K562 (cell line): ENCODE results near the gene PRR30. TPM values are rescaled to one million over a fixed set of nuclear protein-coding genes. Genes with fewer than 3 reads are reported as not detected.

Experiments used
- ARID2 ChIP-seq: fragments of 450-650 bp; IDR thresholded peaks from 2 replicates; pipeline ENCODE4 v1.6.1; 2017; ENCODE audit warnings: antibody characterized with exemption, mild to moderate bottlenecking
- ATF1 ChIP-seq, 2 experiments: fragments of 450-650 bp in 1 of 2; IDR thresholded peaks; 2 replicates each; pipeline ENCODE4 v1.6.1; 2016; ENCODE audit warnings: missing compliant biosample characterization in 1 of 2, missing genetic modification characterization in 1 of 2
- CTBP1 ChIP-seq: fragments of 450-650 bp; IDR thresholded peaks from 2 replicates; pipeline ENCODE4 v1.6.1; 2016; ENCODE audit warnings: borderline replicate concordance
- EWSR1 ChIP-seq: fragments of 450-650 bp; IDR thresholded peaks from 2 replicates; pipeline ENCODE4 v1.6.1; 2018; ENCODE audit warnings: borderline replicate concordance, mild to moderate bottlenecking, low read depth, moderate library complexity; ENCODE audit not compliant: partially characterized antibody
- HDAC8 ChIP-seq: fragments of 450-650 bp; IDR thresholded peaks from 2 replicates; pipeline ENCODE4 v1.6.1; 2016; ENCODE audit warnings: mild to moderate bottlenecking, missing genetic modification characterization, moderate library complexity, missing compliant biosample characterization
- PRMT5 ChIP-seq: sonication (generic); formaldehyde crosslinking; IDR thresholded peaks from 2 replicates; pipeline ENCODE4 v1.5.0; 2020; ENCODE audit warnings: missing genetic modification reagents
- SMAD2 ChIP-seq: fragments of 150-350 bp; IDR thresholded peaks from 2 replicates; pipeline ENCODE4 v1.6.1; 2014; ENCODE audit warnings: low read depth, mild to moderate bottlenecking, low read length
- TEAD2 ChIP-seq: fragments of 450-650 bp; IDR thresholded peaks from 2 replicates; pipeline ENCODE4 v1.6.1; 2016; ENCODE audit warnings: missing genetic modification characterization, control low read depth, missing compliant biosample characterization
- YY1 ChIP-seq, 3 experiments: IDR thresholded peaks; 2 replicates each; pipeline ENCODE4 v1.6.1; 2011; ENCODE audit warnings: low read length in 2 of 3, mild to moderate bottlenecking in 2 of 3, moderate library complexity in 2 of 3, borderline replicate concordance in 1 of 3, control low read depth in 1 of 3, low read depth in 1 of 3; ENCODE audit not compliant: insufficient read depth in 3 of 3, insufficient replicate concordance in 2 of 3, control insufficient read depth in 1 of 3, insufficient read length in 1 of 3; ENCODE audit errors: extremely low read depth in 1 of 3
- ZC3H11A ChIP-seq: IDR thresholded peaks from 2 replicates; pipeline ENCODE4 v1.6.1; 2012; ENCODE audit warnings: low read depth, low read length, improper control_type of control experiment
- ZNF316 ChIP-seq: fragments of 450-650 bp; IDR thresholded peaks from 2 replicates; pipeline ENCODE4 v1.6.1; 2016
- ZNF347 ChIP-seq: fragments of 450-650 bp; formaldehyde crosslinking; IDR thresholded peaks from 2 replicates; pipeline ENCODE4 v1.4.0; 2020; ENCODE audit warnings: low read depth, mild to moderate bottlenecking, moderate library complexity
- ZNF79 ChIP-seq: fragments of 250-450 bp; sonication (Bioruptor Pico); IDR thresholded peaks from 2 replicates; pipeline ENCODE4 v1.4.0; 2020; ENCODE audit warnings: low read depth, mild to moderate bottlenecking, moderate library complexity
- polyA plus RNA-seq, 8 experiments: library from polyadenylated mRNA; depleted of rRNA in 4 of 8; stranded (reverse) in 5 of 8; unstranded in 3 of 8; fragments of >200 nt; fragmentation: Nextera tagmentation in 2 of 8; fragmentation: Illumina TruSeq in 1 of 8; extraction: Ambion mirVana in 2 of 8; extraction: Trizol in 1 of 8; gene quantifications; 2 replicates each; pipeline versions ENCODE4 v1.2.1 to v1.2.3, GENCODE V29; 2011 to 2014; ENCODE audit warnings: inconsistent platforms in 1 of 8, missing spikeins in 1 of 8
- total RNA-seq, 7 experiments: library from RNA; depleted of rRNA in 6 of 7; stranded (reverse); fragments of >200 nt in 6 of 7; fragmentation: Illumina TruSeq in 2 of 7; extraction: Trizol in 2 of 7; gene quantifications; 2 replicates each; pipeline versions ENCODE4 v1.2.1 to v1.2.3, GENCODE V29; 2011 to 2021; ENCODE audit warnings: low replicate concordance in 1 of 7
- TF ChIP-seq, protein P1 (sequence below): IDR thresholded peaks from 3 replicates; pipeline ENCODE4 v1.6.1; 2011; ENCODE audit warnings: borderline replicate concordance, mild to moderate bottlenecking, moderate library complexity; ENCODE audit not compliant: insufficient read length; ENCODE audit errors: extremely low read depth
- TF ChIP-seq, protein P2 (sequence below): fragments of 250-450 bp; sonication (Bioruptor Pico); IDR thresholded peaks from 2 replicates; pipeline ENCODE4 v1.6.1; 2021; ENCODE audit warnings: mild to moderate bottlenecking
- TF ChIP-seq, protein P3 (sequence below): fragments of 450-650 bp; formaldehyde crosslinking; IDR thresholded peaks from 2 replicates; pipeline ENCODE4 v1.4.0; 2022; ENCODE audit warnings: missing genetic modification characterization
- TF ChIP-seq, protein P4 (sequence below): sonication (generic); formaldehyde crosslinking; IDR thresholded peaks from 2 replicates; pipeline ENCODE4 v1.8.0; 2022; ENCODE audit warnings: mild to moderate bottlenecking, missing genetic modification reagents

The PRR30 gene
- total and polyA plus RNA-seq, 9 of the 15 experiments (the other 6 are each of a cell fraction or from before 2014, with no cell fraction given) = not detected

DNA sequence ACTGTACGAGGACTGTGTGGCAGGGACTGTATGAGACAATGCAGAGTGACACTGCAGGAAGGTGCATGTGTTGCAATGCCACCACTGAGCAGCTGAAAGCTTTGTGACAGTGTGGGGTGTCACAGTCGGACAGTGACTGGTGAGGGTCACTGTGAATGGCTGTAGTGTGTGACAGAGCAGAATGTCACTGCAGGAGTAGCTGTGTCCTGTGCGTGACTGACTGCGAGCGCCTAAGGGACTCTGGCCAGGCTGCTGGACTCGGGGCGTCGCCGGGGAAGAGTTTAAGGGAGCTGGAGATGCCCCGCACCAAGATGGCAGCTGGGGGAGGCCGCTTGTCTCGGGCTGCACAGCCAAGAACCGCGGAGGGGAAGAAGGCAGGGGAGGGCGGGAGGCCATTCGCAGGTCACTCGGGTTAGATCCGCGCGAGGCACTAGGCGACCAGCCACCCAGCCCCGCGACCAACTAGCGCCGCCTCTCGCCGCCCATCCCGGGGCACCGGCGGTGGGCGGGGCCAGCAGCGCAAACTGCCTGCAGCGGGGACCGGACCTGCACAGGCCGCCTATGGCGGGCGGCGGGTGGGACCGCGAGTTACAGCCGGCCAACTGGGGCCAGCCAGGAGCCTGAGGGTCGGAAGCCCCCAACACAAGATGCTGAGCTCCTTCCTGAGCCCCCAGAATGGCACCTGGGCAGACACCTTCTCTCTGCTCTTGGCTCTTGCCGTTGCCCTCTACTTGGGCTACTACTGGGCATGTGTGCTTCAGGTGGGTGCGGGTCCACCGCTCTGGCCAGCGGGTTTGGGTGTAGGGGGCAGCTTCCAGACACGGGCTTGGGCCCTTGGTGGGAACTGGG lies 15.7 kb downstream of the PRR30 start, which contains the start of gene ABHD1 (continued):
- TF ChIP-seq ZC3H11A = no peak
- TF ChIP-seq ATF1 (CRISPR knock-in tag; IDR thresholded peaks at IDR 0.05) = no peak
- TF ChIP-seq ATF1 (tag; IDR thresholded peaks at IDR 0.05) = peak; percentile 47
- no peak for TF ChIP-seq TEAD2 (tag)
- TF ChIP-seq, protein P1, sequence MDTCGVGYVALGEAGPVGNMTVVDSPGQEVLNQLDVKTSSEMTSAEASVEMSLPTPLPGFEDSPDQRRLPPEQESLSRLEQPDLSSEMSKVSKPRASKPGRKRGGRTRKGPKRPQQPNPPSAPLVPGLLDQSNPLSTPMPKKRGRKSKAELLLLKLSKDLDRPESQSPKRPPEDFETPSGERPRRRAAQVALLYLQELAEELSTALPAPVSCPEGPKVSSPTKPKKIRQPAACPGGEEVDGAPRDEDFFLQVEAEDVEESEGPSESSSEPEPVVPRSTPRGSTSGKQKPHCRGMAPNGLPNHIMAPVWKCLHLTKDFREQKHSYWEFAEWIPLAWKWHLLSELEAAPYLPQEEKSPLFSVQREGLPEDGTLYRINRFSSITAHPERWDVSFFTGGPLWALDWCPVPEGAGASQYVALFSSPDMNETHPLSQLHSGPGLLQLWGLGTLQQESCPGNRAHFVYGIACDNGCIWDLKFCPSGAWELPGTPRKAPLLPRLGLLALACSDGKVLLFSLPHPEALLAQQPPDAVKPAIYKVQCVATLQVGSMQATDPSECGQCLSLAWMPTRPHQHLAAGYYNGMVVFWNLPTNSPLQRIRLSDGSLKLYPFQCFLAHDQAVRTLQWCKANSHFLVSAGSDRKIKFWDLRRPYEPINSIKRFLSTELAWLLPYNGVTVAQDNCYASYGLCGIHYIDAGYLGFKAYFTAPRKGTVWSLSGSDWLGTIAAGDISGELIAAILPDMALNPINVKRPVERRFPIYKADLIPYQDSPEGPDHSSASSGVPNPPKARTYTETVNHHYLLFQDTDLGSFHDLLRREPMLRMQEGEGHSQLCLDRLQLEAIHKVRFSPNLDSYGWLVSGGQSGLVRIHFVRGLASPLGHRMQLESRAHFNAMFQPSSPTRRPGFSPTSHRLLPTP = no peak
- TF ChIP-seq ZNF316 = no peak
- TF ChIP-seq, protein P2, sequence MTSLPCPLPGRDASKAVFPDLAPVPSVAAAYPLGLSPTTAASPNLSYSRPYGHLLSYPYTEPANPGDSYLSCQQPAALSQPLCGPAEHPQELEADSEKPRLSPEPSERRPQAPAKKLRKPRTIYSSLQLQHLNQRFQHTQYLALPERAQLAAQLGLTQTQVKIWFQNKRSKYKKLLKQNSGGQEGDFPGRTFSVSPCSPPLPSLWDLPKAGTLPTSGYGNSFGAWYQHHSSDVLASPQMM (CRISPR knock-in tag) = no peak
- no peak for TF ChIP-seq EWSR1
- TF ChIP-seq CTBP1 = peak; percentile 57; the same call in 1 of the 2 replicates
- TF ChIP-seq PRMT5 (CRISPR knock-in tag) = no peak
- TF ChIP-seq, protein P3, sequence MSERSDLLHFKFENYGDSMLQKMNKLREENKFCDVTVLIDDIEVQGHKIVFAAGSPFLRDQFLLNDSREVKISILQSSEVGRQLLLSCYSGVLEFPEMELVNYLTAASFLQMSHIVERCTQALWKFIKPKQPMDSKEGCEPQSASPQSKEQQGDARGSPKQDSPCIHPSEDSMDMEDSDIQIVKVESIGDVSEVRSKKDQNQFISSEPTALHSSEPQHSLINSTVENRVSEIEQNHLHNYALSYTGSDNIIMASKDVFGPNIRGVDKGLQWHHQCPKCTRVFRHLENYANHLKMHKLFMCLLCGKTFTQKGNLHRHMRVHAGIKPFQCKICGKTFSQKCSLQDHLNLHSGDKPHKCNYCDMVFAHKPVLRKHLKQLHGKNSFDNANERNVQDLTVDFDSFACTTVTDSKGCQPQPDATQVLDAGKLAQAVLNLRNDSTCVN (CRISPR knock-in tag) = no peak
- no peak for TF ChIP-seq ARID2
- TF ChIP-seq ZNF347 (CRISPR knock-in tag) = no peak
- no peak for TF ChIP-seq ZNF79 (CRISPR knock-in tag)
- peak; percentile 70 to 91 (median 85) for TF ChIP-seq YY1 (IDR thresholded peaks at IDR 0.05; ENCODE audit: borderline replicate concordance in 1 of 3, control insufficient read depth in 1 of 3, extremely low read depth in 1 of 3, insufficient read depth in 3 of 3, insufficient read length in 1 of 3, insufficient replicate concordance in 2 of 3, low read depth in 1 of 3, low read length in 2 of 3)
- TF ChIP-seq SMAD2 = no peak
- no peak for TF ChIP-seq HDAC8 (tag)
- TF ChIP-seq, protein P4, sequence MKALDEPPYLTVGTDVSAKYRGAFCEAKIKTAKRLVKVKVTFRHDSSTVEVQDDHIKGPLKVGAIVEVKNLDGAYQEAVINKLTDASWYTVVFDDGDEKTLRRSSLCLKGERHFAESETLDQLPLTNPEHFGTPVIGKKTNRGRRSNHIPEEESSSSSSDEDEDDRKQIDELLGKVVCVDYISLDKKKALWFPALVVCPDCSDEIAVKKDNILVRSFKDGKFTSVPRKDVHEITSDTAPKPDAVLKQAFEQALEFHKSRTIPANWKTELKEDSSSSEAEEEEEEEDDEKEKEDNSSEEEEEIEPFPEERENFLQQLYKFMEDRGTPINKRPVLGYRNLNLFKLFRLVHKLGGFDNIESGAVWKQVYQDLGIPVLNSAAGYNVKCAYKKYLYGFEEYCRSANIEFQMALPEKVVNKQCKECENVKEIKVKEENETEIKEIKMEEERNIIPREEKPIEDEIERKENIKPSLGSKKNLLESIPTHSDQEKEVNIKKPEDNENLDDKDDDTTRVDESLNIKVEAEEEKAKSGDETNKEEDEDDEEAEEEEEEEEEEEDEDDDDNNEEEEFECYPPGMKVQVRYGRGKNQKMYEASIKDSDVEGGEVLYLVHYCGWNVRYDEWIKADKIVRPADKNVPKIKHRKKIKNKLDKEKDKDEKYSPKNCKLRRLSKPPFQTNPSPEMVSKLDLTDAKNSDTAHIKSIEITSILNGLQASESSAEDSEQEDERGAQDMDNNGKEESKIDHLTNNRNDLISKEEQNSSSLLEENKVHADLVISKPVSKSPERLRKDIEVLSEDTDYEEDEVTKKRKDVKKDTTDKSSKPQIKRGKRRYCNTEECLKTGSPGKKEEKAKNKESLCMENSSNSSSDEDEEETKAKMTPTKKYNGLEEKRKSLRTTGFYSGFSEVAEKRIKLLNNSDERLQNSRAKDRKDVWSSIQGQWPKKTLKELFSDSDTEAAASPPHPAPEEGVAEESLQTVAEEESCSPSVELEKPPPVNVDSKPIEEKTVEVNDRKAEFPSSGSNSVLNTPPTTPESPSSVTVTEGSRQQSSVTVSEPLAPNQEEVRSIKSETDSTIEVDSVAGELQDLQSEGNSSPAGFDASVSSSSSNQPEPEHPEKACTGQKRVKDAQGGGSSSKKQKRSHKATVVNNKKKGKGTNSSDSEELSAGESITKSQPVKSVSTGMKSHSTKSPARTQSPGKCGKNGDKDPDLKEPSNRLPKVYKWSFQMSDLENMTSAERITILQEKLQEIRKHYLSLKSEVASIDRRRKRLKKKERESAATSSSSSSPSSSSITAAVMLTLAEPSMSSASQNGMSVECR (CRISPR knock-in tag) = peak; percentile 36; the same call in 1 of the 2 replicates
